NOMO-1 treated with DMSO at 0.1 percent for 48 hours (cell line): ENCODE data around the gene GNB3.

Source experiments
- DNase-seq: peaks from one replicate; lab custom pipeline; 2025; ENCODE audit not compliant: unreplicated experiment; lab: John Stamatoyannopoulos, UW

Gene GNB3

GRCh38 chr12:6840761-6841515, at the start of gene GNB3:
Gene GNB3, plus strand, starts transcription at chr12:6840925. Its CDS starts 363 bp downstream, at chr12:6841288.
- no peak for DNase-seq

GRCh38 chr12:6791931-6792520, 48.7 kb upstream of the GNB3 start:
- no peak for DNase-seq

- DNase-seq = peak; percentile 74
These were observed 48.1 kb upstream of the GNB3 start for GRCh38 chr12:6792522-6793201.

GRCh38 chr12:6795088-6795487, 45.6 kb upstream of the GNB3 start:
- no peak for DNase-seq

GRCh38 chr12:6796576-6796975, 44.1 kb upstream of the GNB3 start:
- no peak for DNase-seq

- no peak for DNase-seq
These were observed 41.6 kb upstream of the GNB3 start for GRCh38 chr12:6799147-6799546.

GRCh38 chr12:6807170-6807569, 33.6 kb upstream of the GNB3 start:
- no peak for DNase-seq

GRCh38 chr12:6809056-6809455, 31.7 kb upstream of the GNB3 start:
- no peak for DNase-seq

GRCh38 chr12:6810758-6811157, 30.0 kb upstream of the GNB3 start:
- no peak for DNase-seq

GRCh38 chr12:6813363-6813762, 27.4 kb upstream of the GNB3 start:
- peak; percentile 52 for DNase-seq

- DNase-seq = no peak
These were observed 24.1 kb upstream of the GNB3 start for GRCh38 chr12:6816598-6816997.

- no peak for DNase-seq
These were observed 23.6 kb upstream of the GNB3 start for GRCh38 chr12:6817098-6817497.

GRCh38 chr12:6817662-6818157, 23.0 kb upstream of the GNB3 start:
- DNase-seq = no peak

- DNase-seq = no peak
These were observed 22.5 kb upstream of the GNB3 start for GRCh38 chr12:6818222-6818621.

- no peak for DNase-seq
These were observed 22.1 kb upstream of the GNB3 start for GRCh38 chr12:6818645-6819044.

- DNase-seq = no peak
These were observed 21.4 kb upstream of the GNB3 start for GRCh38 chr12:6819106-6820030.

GRCh38 chr12:6820166-6820565, 20.6 kb upstream of the GNB3 start:
- DNase-seq = no peak

GRCh38 chr12:6821591-6822425, 18.9 kb upstream of the GNB3 start, which contains the start of gene GPR162:
Gene GPR162, plus strand, starts transcription at chr12:6821821. Its CDS starts 2,078 bp downstream, at chr12:6823899.
- no peak for DNase-seq

- DNase-seq = no peak
These were observed 18.1 kb upstream of the GNB3 start for GRCh38 chr12:6822426-6823135.
